Fibroblast of lung (primary cell): ENCODE results near the gene OASL. TPM values are rescaled to one million over a fixed set of nuclear protein-coding genes. Genes with fewer than 3 reads are reported as not detected.

ENCODE experiments used
- DNase-seq, 2 donors: peaks; one replicate each; pipeline versions ENCODE4 v3.0.0 to v3.0.0-alpha.2; 2010; ENCODE audit warnings: low read depth in 2 of 2
- H2AFZ ChIP-seq: 2 replicates; pipeline ENCODE4 v1.5.1; 2012; ENCODE audit warnings: low read length, control low read depth, inconsistent platforms
- H3K27ac ChIP-seq: 2 replicates; pipeline ENCODE4 v1.5.1; 2011; ENCODE audit warnings: low read length, control low read depth; ENCODE audit not compliant: insufficient read depth
- H3K27me3 ChIP-seq: 2 replicates; pipeline ENCODE4 v1.5.1; 2011; ENCODE audit warnings: mild to moderate bottlenecking, low read length; ENCODE audit not compliant: control insufficient read depth, insufficient read depth
- H3K36me3 ChIP-seq: 2 replicates; pipeline ENCODE4 v1.5.1; 2011; ENCODE audit warnings: low read length; ENCODE audit not compliant: control insufficient read depth, insufficient read depth
- H3K4me1 ChIP-seq: 2 replicates; pipeline ENCODE4 v1.5.1; 2011; ENCODE audit warnings: low read length; ENCODE audit not compliant: control insufficient read depth, insufficient read depth; ENCODE audit errors: extremely low read depth
- H3K4me2 ChIP-seq: 2 replicates; pipeline ENCODE4 v1.5.1; 2011; ENCODE audit warnings: low read length, control low read depth; ENCODE audit not compliant: insufficient read depth; ENCODE audit errors: extremely low read depth
- H3K4me3 ChIP-seq, 4 experiments: fragments of 200-600 bp in 1 of 4; sonication (generic) in 1 of 4; replicated peaks in 1 of 4; 2 replicates each; pipeline ENCODE4 v1.5.1; 2011 to 2016; ENCODE audit warnings: low read length in 4 of 4, low read depth in 3 of 4, mild to moderate bottlenecking in 3 of 4, control low read depth in 2 of 4, inconsistent platforms in 1 of 4, mixed read lengths in 1 of 4; ENCODE audit not compliant: insufficient read depth in 1 of 4; ENCODE audit errors: control extremely low read depth in 1 of 4
- H3K79me2 ChIP-seq: 2 replicates; pipeline ENCODE4 v1.5.1; 2012; ENCODE audit warnings: mild to moderate bottlenecking, low read length, inconsistent platforms; ENCODE audit not compliant: control insufficient read depth, insufficient read depth
- H3K9ac ChIP-seq: 2 replicates; pipeline ENCODE4 v1.5.1; 2011; ENCODE audit warnings: mild to moderate bottlenecking, low read length, control low read depth; ENCODE audit not compliant: insufficient read depth
- H3K9me3 ChIP-seq: 2 replicates; pipeline ENCODE4 v1.5.1; 2012; ENCODE audit warnings: low read depth, low read length; ENCODE audit not compliant: control insufficient read depth, insufficient read depth
- H4K20me1 ChIP-seq: 2 replicates; pipeline ENCODE4 v1.5.1; 2011; ENCODE audit warnings: low read length; ENCODE audit not compliant: control insufficient read depth, insufficient read depth; ENCODE audit errors: extremely low read depth
- EZH2 ChIP-seq: IDR thresholded peaks from 2 replicates; pipeline ENCODE4 v1.5.1; 2012; ENCODE audit warnings: low read length, control low read depth, mild to moderate bottlenecking; ENCODE audit errors: missing control alignments
- polyA plus RNA-seq, 2 donors: library from polyadenylated mRNA; depleted of rRNA in 1 of 2; stranded (reverse) in 1 of 2; unstranded in 1 of 2; fragments of >200 nt; gene quantifications; 2 replicates each; pipeline ENCODE4 v1.2.1, GENCODE V29; 2011 to 2012; ENCODE audit warnings: missing spikeins in 1 of 2
- total RNA-seq: library from RNA; depleted of rRNA; stranded (reverse); fragments of >200 nt; gene quantifications from 2 replicates; pipeline ENCODE4 v1.2.1, GENCODE V29; 2014
- TF ChIP-seq, protein P1 (sequence below), 2 donors: IDR thresholded peaks in 1 of 2; conservative IDR thresholded peaks in 1 of 2; 1 replicate in 1 of 2; 2 replicates in 1 of 2; pipeline ENCODE4 v1.5.1; 2011 to 2012; ENCODE audit warnings: low read length in 2 of 2, control low read depth in 1 of 2, inconsistent platforms in 1 of 2, low read depth in 1 of 2, mild to moderate bottlenecking in 1 of 2

Gene OASL
- total and polyA plus RNA-seq, 2 donors (not counting 1 experiment from before 2014, with no cell fraction given), result 0.07 to 1.2 TPM

DNA sequence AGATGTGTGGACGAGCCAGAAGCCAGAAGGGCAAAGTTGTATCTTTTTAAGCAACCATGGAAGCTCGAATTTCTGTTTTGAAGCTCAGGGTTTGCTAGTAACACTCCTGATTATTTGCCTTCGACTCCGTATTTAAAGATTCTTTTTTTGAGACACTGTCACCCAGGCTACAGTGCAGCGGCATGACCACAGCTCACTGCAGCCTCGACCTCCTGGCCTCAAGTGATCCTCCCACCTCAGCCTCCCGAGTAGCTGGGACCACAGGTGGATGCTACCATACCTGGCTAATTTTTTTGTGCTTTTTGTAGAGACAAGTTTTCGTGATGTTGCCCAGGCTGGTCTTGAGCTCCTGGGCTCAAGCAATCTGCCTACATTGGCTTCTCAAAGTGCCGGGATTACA, 18.7 kb upstream of the OASL start:
- no peak overlapping the region for H3K4me3 ChIP-seq
- H3K27ac ChIP-seq, result no peak overlapping the region
- peaks cover 4% of the 10 kb centered on the region for H3K4me1 ChIP-seq
- H2AFZ ChIP-seq, result no peak overlapping the region
- no peak overlapping the region for H3K9ac ChIP-seq
- no peaks in the 10 kb centered on the region for H4K20me1 ChIP-seq
- H3K27me3 ChIP-seq, result no peaks in the 10 kb centered on the region
- no peaks in the 10 kb centered on the region for H3K36me3 ChIP-seq
- no peaks in the 10 kb centered on the region for H3K79me2 ChIP-seq
- no peak for DNase-seq
- no peaks in the 10 kb centered on the region for H3K9me3 ChIP-seq
- no peak for TF ChIP-seq EZH2
- TF ChIP-seq, protein P1, sequence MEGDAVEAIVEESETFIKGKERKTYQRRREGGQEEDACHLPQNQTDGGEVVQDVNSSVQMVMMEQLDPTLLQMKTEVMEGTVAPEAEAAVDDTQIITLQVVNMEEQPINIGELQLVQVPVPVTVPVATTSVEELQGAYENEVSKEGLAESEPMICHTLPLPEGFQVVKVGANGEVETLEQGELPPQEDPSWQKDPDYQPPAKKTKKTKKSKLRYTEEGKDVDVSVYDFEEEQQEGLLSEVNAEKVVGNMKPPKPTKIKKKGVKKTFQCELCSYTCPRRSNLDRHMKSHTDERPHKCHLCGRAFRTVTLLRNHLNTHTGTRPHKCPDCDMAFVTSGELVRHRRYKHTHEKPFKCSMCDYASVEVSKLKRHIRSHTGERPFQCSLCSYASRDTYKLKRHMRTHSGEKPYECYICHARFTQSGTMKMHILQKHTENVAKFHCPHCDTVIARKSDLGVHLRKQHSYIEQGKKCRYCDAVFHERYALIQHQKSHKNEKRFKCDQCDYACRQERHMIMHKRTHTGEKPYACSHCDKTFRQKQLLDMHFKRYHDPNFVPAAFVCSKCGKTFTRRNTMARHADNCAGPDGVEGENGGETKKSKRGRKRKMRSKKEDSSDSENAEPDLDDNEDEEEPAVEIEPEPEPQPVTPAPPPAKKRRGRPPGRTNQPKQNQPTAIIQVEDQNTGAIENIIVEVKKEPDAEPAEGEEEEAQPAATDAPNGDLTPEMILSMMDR (conservative IDR thresholded peaks at IDR 0.05 in 1 of 2, IDR thresholded peaks at IDR 0.05 in 1 of 2; ENCODE audit: low read depth in 1 of 2, low read length in 2 of 2), result no peak
- H3K4me2 ChIP-seq, result no peak overlapping the region

DNA sequence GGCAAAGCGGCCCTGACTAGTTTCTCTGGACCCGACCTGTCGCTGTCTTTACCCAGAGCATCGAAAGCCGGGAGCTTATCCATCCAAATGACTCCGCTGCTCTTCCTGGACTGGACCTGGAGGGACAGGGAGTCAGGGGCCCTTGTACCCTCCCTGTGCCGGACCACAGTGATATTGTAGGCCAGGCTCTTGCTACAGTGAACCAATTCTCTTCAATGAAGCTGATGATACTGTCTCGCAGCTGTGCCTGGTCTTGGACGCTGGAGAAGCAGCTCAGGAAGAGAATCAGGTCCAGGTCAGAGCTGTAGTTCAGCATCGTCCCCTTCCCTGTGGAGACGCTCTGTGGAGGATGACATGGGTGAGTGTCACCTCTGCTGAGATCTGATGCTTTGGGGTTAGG, 14.7 kb upstream of the OASL start:
- Histone ChIP-seq H3K4me3 (no peak overlapping the region), H4K20me1 (no peaks in the 10 kb centered on the region), H3K27ac (no peak overlapping the region), H3K9ac (no peak overlapping the region), H3K4me2 (no peak overlapping the region), H3K27me3 (no peaks in the 10 kb centered on the region), H3K4me1 (no peaks in the 10 kb centered on the region), H3K9me3 (no peaks in the 10 kb centered on the region), H2AFZ (no peak overlapping the region), H3K79me2 (no peaks in the 10 kb centered on the region), H3K36me3 (no peaks in the 10 kb centered on the region)
- TF ChIP-seq EZH2, result no peak
- TF ChIP-seq, protein P1 (conservative IDR thresholded peaks at IDR 0.05 in 1 of 2, IDR thresholded peaks at IDR 0.05 in 1 of 2; ENCODE audit: low read depth in 1 of 2, low read length in 2 of 2), result no peak
- DNase-seq, result no peak

DNA sequence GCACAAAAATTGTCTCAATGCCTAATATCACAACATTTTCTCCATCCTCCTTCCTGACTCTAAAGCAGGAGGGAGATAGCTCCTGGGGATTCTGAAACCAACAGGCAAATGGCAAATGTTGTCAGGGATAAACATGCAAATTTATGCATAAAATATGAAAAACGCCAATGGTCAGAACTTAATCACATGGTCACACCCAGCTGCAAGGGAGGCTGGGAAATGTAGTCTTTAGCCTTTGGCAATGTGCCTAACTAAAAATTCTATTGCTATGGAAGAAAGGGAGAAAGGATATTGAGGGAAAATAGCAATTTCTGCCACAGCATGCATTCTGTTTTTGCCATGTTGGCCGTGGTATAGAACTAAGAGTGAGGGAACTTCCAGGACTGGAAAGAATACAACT, 11.7 kb upstream of the OASL start:
- Histone ChIP-seq H2AFZ (no peak overlapping the region), H3K4me2 (no peak overlapping the region), H3K4me1 (no peaks in the 10 kb centered on the region), H3K9me3 (no peaks in the 10 kb centered on the region), H3K27ac (no peak overlapping the region), H3K27me3 (no peaks in the 10 kb centered on the region), H3K36me3 (no peaks in the 10 kb centered on the region), H3K79me2 (no peaks in the 10 kb centered on the region), H3K4me3 (no peak overlapping the region), H3K9ac (no peak overlapping the region), H4K20me1 (no peaks in the 10 kb centered on the region)
- DNase-seq, result peak in 1 of 2 donors; percentile 17
- TF ChIP-seq, protein P1 (conservative IDR thresholded peaks at IDR 0.05 in 1 of 2, IDR thresholded peaks at IDR 0.05 in 1 of 2; ENCODE audit: low read depth in 1 of 2, low read length in 2 of 2), result no peak
- no peak for TF ChIP-seq EZH2
